Upper lobe of left lung (tissue), 6 donors: Measurements from ENCODE around the gene CCDC178. TPM values are rescaled to one million over a fixed set of nuclear protein-coding genes. Genes with fewer than 3 reads are reported as not detected.
"Not testable (repeated sequence)": the region's sequence is repeated elsewhere in the genome, so short reads cannot be mapped to it uniquely, and the experiment has no call there.

ENCODE experiments used
- ATAC-seq, 2 donors: fragments of 200-7000 bp; cut with Tn5 transposase; one replicate each; pipeline ENCODE4 v1.9.1; 2022; ENCODE audit warnings: mild to moderate bottlenecking in 2 of 2, moderate library complexity in 2 of 2; ENCODE audit not compliant: low FRiP score in 2 of 2
- DNase-seq, 2 donors: peaks; one replicate each; pipeline ENCODE4 v3.0.0-alpha.2; 2019 to 2020
- H3K27ac ChIP-seq, 4 donors: fragments of 200-600 bp; sonication (generic); one replicate each; pipeline ENCODE4 v1.5.1; 2016 to 2019
- H3K27me3 ChIP-seq, 4 donors: fragments of 200-600 bp; sonication (generic); one replicate each; pipeline ENCODE4 v1.5.1; 2017 to 2019
- H3K36me3 ChIP-seq, 4 donors: fragments of 200-600 bp; sonication (generic); one replicate each; pipeline ENCODE4 v1.5.1; 2016 to 2019
- H3K4me1 ChIP-seq, 4 donors: fragments of 200-600 bp; sonication (generic); one replicate each; pipeline ENCODE4 v1.5.1; 2018 to 2019
- H3K4me3 ChIP-seq, 4 donors: fragments of 200-600 bp; sonication (generic); one replicate each; pipeline ENCODE4 v1.5.1; 2017 to 2019; ENCODE audit warnings: mild to moderate bottlenecking in 2 of 4, moderate library complexity in 1 of 4
- H3K9me3 ChIP-seq, 4 donors: fragments of 200-600 bp; sonication (generic); one replicate each; pipeline ENCODE4 v1.5.1; 2018 to 2019
- EP300 ChIP-seq, 4 donors: sonication (generic); formaldehyde crosslinking; IDR thresholded peaks; one replicate each; pipeline ENCODE4 v1.5.1; 2017; ENCODE audit warnings: antibody characterized with exemption in 4 of 4, control low read depth in 2 of 4
- POLR2A ChIP-seq, 4 donors: fragments of 450-650 bp; IDR thresholded peaks; one replicate each; pipeline ENCODE4 v1.5.1; 2016 to 2017; ENCODE audit warnings: antibody characterized with exemption in 4 of 4, mild to moderate bottlenecking in 2 of 4
- POLR2AphosphoS5 ChIP-seq, 2 donors: sonication (generic); formaldehyde crosslinking; IDR thresholded peaks; one replicate each; pipeline ENCODE4 v1.5.1; 2017; ENCODE audit warnings: antibody characterized with exemption in 2 of 2
- WGBS, 2 donors: methylation state at CpG; one replicate each; pipeline ENCODE4 v1.1.5; 2017 to 2018; 5-methylcytosine and 5-hydroxymethylcytosine counted together
- total RNA-seq, 6 donors: library from RNA; depleted of rRNA in 4 of 6; stranded (reverse); fragments of >200 nt in 4 of 6; gene quantifications; one replicate each; pipeline versions ENCODE4 v1.1.0 to v1.2.1, GENCODE V29; 2016 to 2021
- TF ChIP-seq, protein P1 (sequence below), 6 experiments: fragments of 450-650 bp in 4 of 6; fragments of 200-600 bp in 2 of 6; sonication (generic) in 2 of 6; IDR thresholded peaks; one replicate each; pipeline ENCODE4 v1.5.1; 2016 to 2019; ENCODE audit warnings: antibody characterized with exemption in 6 of 6
- donor health status: DM: no; HTN: no; CAD: no; lungs with moderate emphysema.
- donor health status: DM: no; HTN: yes; CAD: no; lungs with severe emphysema.

Gene CCDC178
- total RNA-seq, 6 donors from 2014 or later = 0.89 to 1.4 TPM; not detected in 4

DNA sequence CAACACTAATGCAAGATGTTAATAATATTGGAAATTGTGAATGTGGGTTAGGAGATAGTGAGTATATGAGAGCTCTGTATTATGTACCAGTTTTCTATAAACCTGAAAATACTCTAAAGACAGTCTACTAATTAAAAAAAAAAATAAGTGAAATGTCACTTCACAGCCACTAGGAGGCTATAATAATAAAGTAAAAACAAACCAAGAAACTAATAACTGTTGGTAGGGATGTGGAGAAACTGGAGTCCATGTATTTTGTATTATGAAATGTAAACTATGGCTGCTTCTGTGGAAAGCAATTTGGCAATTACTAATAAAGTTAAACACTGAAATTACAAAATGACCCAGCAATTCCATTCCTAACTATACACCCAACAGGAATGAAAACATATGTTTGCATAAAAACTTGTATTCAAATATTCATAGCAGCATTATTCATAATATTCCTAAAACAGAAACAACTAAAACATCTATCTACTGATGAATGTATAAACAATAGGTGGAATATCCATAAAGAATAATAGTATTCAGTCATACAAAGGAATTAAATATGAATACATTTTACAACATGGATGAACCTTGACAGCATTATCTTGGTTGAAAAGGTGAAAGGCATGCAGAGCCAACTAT is 36.2 kb downstream of the CCDC178 start:
- ATAC-seq (no peak), DNase-seq (no peak)
- H3K4me3 ChIP-seq = no peak overlapping the region
- TF ChIP-seq, protein P1, sequence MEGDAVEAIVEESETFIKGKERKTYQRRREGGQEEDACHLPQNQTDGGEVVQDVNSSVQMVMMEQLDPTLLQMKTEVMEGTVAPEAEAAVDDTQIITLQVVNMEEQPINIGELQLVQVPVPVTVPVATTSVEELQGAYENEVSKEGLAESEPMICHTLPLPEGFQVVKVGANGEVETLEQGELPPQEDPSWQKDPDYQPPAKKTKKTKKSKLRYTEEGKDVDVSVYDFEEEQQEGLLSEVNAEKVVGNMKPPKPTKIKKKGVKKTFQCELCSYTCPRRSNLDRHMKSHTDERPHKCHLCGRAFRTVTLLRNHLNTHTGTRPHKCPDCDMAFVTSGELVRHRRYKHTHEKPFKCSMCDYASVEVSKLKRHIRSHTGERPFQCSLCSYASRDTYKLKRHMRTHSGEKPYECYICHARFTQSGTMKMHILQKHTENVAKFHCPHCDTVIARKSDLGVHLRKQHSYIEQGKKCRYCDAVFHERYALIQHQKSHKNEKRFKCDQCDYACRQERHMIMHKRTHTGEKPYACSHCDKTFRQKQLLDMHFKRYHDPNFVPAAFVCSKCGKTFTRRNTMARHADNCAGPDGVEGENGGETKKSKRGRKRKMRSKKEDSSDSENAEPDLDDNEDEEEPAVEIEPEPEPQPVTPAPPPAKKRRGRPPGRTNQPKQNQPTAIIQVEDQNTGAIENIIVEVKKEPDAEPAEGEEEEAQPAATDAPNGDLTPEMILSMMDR (IDR thresholded peaks at IDR 0.05) = no peak
- TF ChIP-seq POLR2A (IDR thresholded peaks at IDR 0.05) = no peak
- H3K36me3 ChIP-seq = no peaks in the 10 kb centered on the region
- no peaks in the 10 kb centered on the region for H3K9me3 ChIP-seq
- H3K4me1 ChIP-seq = no peaks in the 10 kb centered on the region
- H3K27me3 ChIP-seq = no peaks in the 10 kb centered on the region
- H3K27ac ChIP-seq = no peak overlapping the region

GRCh38 chr18:33398939-33399338 is 41.6 kb downstream of the CCDC178 start:
- H3K27me3 ChIP-seq, DNase-seq, H3K9me3 ChIP-seq, H3K4me1 ChIP-seq, H3K4me3 ChIP-seq, H3K27ac ChIP-seq, H3K36me3 ChIP-seq, ATAC-seq: not testable (repeated sequence)
- WGBS, 2 donors = 90 to 95% methylated on average over 8 of the region's 8 CpGs

- Histone ChIP-seq H3K27ac (no peak overlapping the region), H3K4me1 (no peaks in the 10 kb centered on the region), H3K9me3 (peaks cover 0 to 3% (median 0%) of the 10 kb centered on the region in 4 donors), H3K27me3 (no peaks in the 10 kb centered on the region), H3K36me3 (no peaks in the 10 kb centered on the region), H3K4me3 (no peak overlapping the region)
- TF ChIP-seq EP300 (IDR thresholded peaks at IDR 0.05) (no peak), POLR2AphosphoS5 (IDR thresholded peaks at IDR 0.05) (no peak), POLR2A (IDR thresholded peaks at IDR 0.05) (no peak)
- TF ChIP-seq, protein P1 (IDR thresholded peaks at IDR 0.05) = no peak
- no peak for ATAC-seq
- WGBS, 2 donors = 54 to 58% methylated on average over 4 of the region's 4 CpGs
- no peak for DNase-seq
Observed at GRCh38 chr18:33375829-33376228, 64.7 kb downstream of the CCDC178 start.

GRCh38 chr18:33372442-33372841 is 68.1 kb downstream of the CCDC178 start:
- Histone ChIP-seq H3K4me3 (no peak overlapping the region), H3K36me3 (no peaks in the 10 kb centered on the region), H3K27ac (no peak overlapping the region), H3K9me3 (no peaks in the 10 kb centered on the region), H3K27me3 (no peaks in the 10 kb centered on the region), H3K4me1 (no peaks in the 10 kb centered on the region)
- DNase-seq (no peak), ATAC-seq (no peak)
- no peak for TF ChIP-seq POLR2A (IDR thresholded peaks at IDR 0.05)
- TF ChIP-seq POLR2AphosphoS5 (IDR thresholded peaks at IDR 0.05) = no peak
- no peak for TF ChIP-seq EP300 (IDR thresholded peaks at IDR 0.05)
- TF ChIP-seq, protein P1 (IDR thresholded peaks at IDR 0.05) = no peak
- WGBS, 2 donors = 22 to 30% methylated on average over 3 of the region's 3 CpGs

DNA sequence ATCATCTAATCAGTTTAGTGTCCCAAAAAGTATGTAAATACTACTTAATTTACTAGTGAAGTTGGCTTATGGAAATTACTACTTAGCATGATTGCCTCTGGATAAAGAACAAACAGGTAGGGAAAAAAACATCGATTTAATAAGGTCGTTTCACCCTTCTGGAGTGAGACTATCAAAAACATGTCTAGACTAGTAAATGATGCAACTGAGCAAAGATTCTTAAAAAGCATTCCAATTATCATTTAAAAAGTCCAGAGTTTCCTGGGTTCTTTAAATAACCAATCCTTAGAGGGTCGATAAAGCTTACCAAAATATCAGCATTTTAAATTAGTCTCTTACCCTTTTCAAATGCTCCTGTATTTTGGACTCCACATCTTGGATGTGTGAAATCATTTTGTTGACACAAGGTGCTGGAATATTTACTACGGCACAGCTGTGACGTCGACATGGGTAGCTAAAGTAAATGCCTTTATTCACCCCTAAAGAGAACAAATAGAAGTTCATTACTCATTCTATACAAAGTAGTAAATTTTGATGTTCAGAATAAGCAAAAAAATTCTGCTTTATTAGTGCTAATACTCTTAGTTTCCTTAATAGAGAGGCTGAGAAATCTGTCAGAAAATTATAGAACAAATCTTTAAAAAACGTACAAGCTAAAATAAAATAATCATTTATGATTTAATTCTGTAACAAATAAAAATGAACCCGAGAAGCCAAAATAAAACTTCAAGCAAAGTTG is 70.6 kb downstream of the CCDC178 start:
- 63 to 67% methylated on average over 8 of the region's 8 CpGs for WGBS, 2 donors
- Histone ChIP-seq H3K27me3 (no peaks in the 10 kb centered on the region), H3K36me3 (no peaks in the 10 kb centered on the region), H3K4me3 (no peak overlapping the region), H3K27ac (no peak overlapping the region), H3K9me3 (no peaks in the 10 kb centered on the region), H3K4me1 (no peaks in the 10 kb centered on the region)
- ATAC-seq (no peak), DNase-seq (no peak)
- TF ChIP-seq, protein P1 (IDR thresholded peaks at IDR 0.05) = no peak
- no peak for TF ChIP-seq EP300 (IDR thresholded peaks at IDR 0.05)
- no peak for TF ChIP-seq POLR2AphosphoS5 (IDR thresholded peaks at IDR 0.05)
- no peak for TF ChIP-seq POLR2A (IDR thresholded peaks at IDR 0.05)
